Activated naive CD4-positive, alpha-beta T cell treated with anti-CD3 and anti-CD28 coated beads, Interleukin-2, amount 10 ng/mL, durations not matched to agents 7 days and 5 days (primary cell): ENCODE data around the gene TAB2.

Experiments
- CTCF ChIA-PET: fragments of 350-600 bp; sonication (Branson Sonifier 250); formaldehyde crosslinking; loops from one replicate; lab custom pipeline; 2021; ENCODE audit warnings: antibody characterized with exemption; lab: Charles Lee
- DNase-seq: peaks from one replicate; pipeline ENCODE4 v3.0.0-alpha.2; 2020
- H3K27ac Mint-ChIP-seq: one replicate; pipeline ENCODE4 v1.8.0; 2021; ENCODE audit warnings: mild to moderate bottlenecking, moderate library complexity, mixed read lengths
- H3K27me3 Mint-ChIP-seq: one replicate; pipeline ENCODE4 v1.8.0; 2021; ENCODE audit warnings: mild to moderate bottlenecking, mixed read lengths
- H3K36me3 Mint-ChIP-seq: one replicate; pipeline ENCODE4 v1.8.0; 2021; ENCODE audit warnings: mixed read lengths
- H3K4me1 Mint-ChIP-seq: one replicate; pipeline ENCODE4 v1.8.0; 2021; ENCODE audit warnings: mixed read lengths
- H3K4me3 Mint-ChIP-seq: one replicate; pipeline ENCODE4 v1.8.0; 2021; ENCODE audit warnings: mild to moderate bottlenecking, moderate library complexity, mixed read lengths
- H3K9me3 Mint-ChIP-seq: one replicate; pipeline ENCODE4 v1.8.0; 2021; ENCODE audit warnings: mixed read lengths

TAB2 gene

GRCh38 chr6:149373511-149373910 lies 56.0 kb downstream of the TAB2 start:
- no peak for DNase-seq
- CTCF ChIA-PET: no interaction called here
- no peaks in the 10 kb centered on the region for H3K9me3 Mint-ChIP-seq
- peaks cover 60% of the 10 kb centered on the region for H3K36me3 Mint-ChIP-seq
- H3K4me3 Mint-ChIP-seq: no peak overlapping the region
- H3K27ac Mint-ChIP-seq: peak overlapping the region; percentile 31
- peaks cover 55% of the 10 kb centered on the region for H3K4me1 Mint-ChIP-seq
- no peaks in the 10 kb centered on the region for H3K27me3 Mint-ChIP-seq

GRCh38 chr6:149379977-149380376 lies 62.5 kb downstream of the TAB2 start:
- Mint-ChIP-seq H3K27me3 (no peaks in the 10 kb centered on the region), H3K4me3 (no peak overlapping the region), H3K36me3 (peaks cover 80% of the 10 kb centered on the region), H3K27ac (no peak overlapping the region), H3K9me3 (peaks cover 2% of the 10 kb centered on the region), H3K4me1 (peaks cover 61% of the 10 kb centered on the region)
- no peak for DNase-seq
- CTCF ChIA-PET: no interaction called here

- H3K36me3 Mint-ChIP-seq: peaks cover 79% of the 10 kb centered on the region
- no peak overlapping the region for H3K4me3 Mint-ChIP-seq
- no peaks in the 10 kb centered on the region for H3K27me3 Mint-ChIP-seq
- no peak overlapping the region for H3K27ac Mint-ChIP-seq
- DNase-seq: no peak
- CTCF ChIA-PET: no interaction called here
- peaks cover 61% of the 10 kb centered on the region for H3K4me1 Mint-ChIP-seq
- H3K9me3 Mint-ChIP-seq: peaks cover 2% of the 10 kb centered on the region
These were observed 63.0 kb downstream of the TAB2 start for GRCh38 chr6:149380523-149380922.

- Mint-ChIP-seq H3K9me3 (peaks cover 18% of the 10 kb centered on the region), H3K27ac (peak overlapping the region; percentile 24), H3K36me3 (peaks cover 88% of the 10 kb centered on the region), H3K4me1 (peaks cover 70% of the 10 kb centered on the region), H3K27me3 (no peaks in the 10 kb centered on the region), H3K4me3 (no peak overlapping the region)
- CTCF ChIA-PET: interaction anchor here (1.7 to 2.3 kb wide), 2 partner anchors 49 to 193 kb away, joined by 3 to 8 read pairs; no protein-coding TSS in a partner anchor
- no peak for DNase-seq
These were observed 65.9 kb downstream of the TAB2 start for GRCh38 chr6:149383371-149383770.

GRCh38 chr6:149384464-149384863 lies 67.0 kb downstream of the TAB2 start:
- H3K27me3 Mint-ChIP-seq: no peaks in the 10 kb centered on the region
- peaks cover 84% of the 10 kb centered on the region for H3K36me3 Mint-ChIP-seq
- peaks cover 60% of the 10 kb centered on the region for H3K4me1 Mint-ChIP-seq
- CTCF ChIA-PET: interaction anchor here (1.4 kb wide), 1 partner anchor 356 kb away, joined by 3 read pairs; no protein-coding TSS in a partner anchor
- peak overlapping the region; percentile 77 for H3K27ac Mint-ChIP-seq
- no peak overlapping the region for H3K4me3 Mint-ChIP-seq
- DNase-seq: no peak
- peaks cover 18% of the 10 kb centered on the region for H3K9me3 Mint-ChIP-seq

GRCh38 chr6:149385998-149386646 lies 68.6 kb downstream of the TAB2 start:
- CTCF ChIA-PET: no interaction called here
- Mint-ChIP-seq H3K27ac (no peak overlapping the region), H3K27me3 (no peaks in the 10 kb centered on the region), H3K4me3 (no peak overlapping the region), H3K4me1 (peaks cover 68% of the 10 kb centered on the region), H3K9me3 (peaks cover 18% of the 10 kb centered on the region), H3K36me3 (peaks cover 85% of the 10 kb centered on the region)
- DNase-seq: no peak

GRCh38 chr6:149387779-149388512 lies 70.4 kb downstream of the TAB2 start:
- H3K36me3 Mint-ChIP-seq: peaks cover 83% of the 10 kb centered on the region

GRCh38 chr6:149389509-149390297 lies 72.2 kb downstream of the TAB2 start:
- Mint-ChIP-seq H3K9me3 (peaks cover 16% of the 10 kb centered on the region), H3K4me3 (no peak overlapping the region), H3K36me3 (peaks cover 78% of the 10 kb centered on the region), H3K4me1 (peaks cover 73% of the 10 kb centered on the region), H3K27me3 (no peaks in the 10 kb centered on the region), H3K27ac (no peak overlapping the region)
- no peak for DNase-seq
- CTCF ChIA-PET: no interaction called here

More at GRCh38 chr6:149387779-149388512, 70.4 kb downstream of the TAB2 start:
- H3K9me3 Mint-ChIP-seq: peaks cover 18% of the 10 kb centered on the region
- no peak for DNase-seq
- CTCF ChIA-PET: no interaction called here
- H3K4me1 Mint-ChIP-seq: peaks cover 71% of the 10 kb centered on the region
- no peaks in the 10 kb centered on the region for H3K27me3 Mint-ChIP-seq
- H3K27ac Mint-ChIP-seq: no peak overlapping the region
- H3K4me3 Mint-ChIP-seq: no peak overlapping the region

- no peak for DNase-seq
- H3K9me3 Mint-ChIP-seq: peaks cover 4% of the 10 kb centered on the region
- no peaks in the 10 kb centered on the region for H3K27me3 Mint-ChIP-seq
- peaks cover 71% of the 10 kb centered on the region for H3K4me1 Mint-ChIP-seq
- no peak overlapping the region for H3K27ac Mint-ChIP-seq
- peaks cover 81% of the 10 kb centered on the region for H3K36me3 Mint-ChIP-seq
- CTCF ChIA-PET: interaction anchor here (1.3 kb wide), 1 partner anchor 316 kb away, joined by 3 read pairs; no protein-coding TSS in a partner anchor
- H3K4me3 Mint-ChIP-seq: no peak overlapping the region
These were observed 74.6 kb downstream of the TAB2 start for GRCh38 chr6:149392093-149392492.

GRCh38 chr6:149392535-149392934 lies 75.0 kb downstream of the TAB2 start:
- H3K4me1 Mint-ChIP-seq: peaks cover 72% of the 10 kb centered on the region
- peaks cover 81% of the 10 kb centered on the region for H3K36me3 Mint-ChIP-seq
- peak overlapping the region; percentile 47 for H3K27ac Mint-ChIP-seq
- no peak overlapping the region for H3K4me3 Mint-ChIP-seq
- DNase-seq: no peak
- CTCF ChIA-PET: interaction anchor here (1.2 to 1.3 kb wide), 2 partner anchors 18 to 316 kb away, joined by 3 read pairs; no protein-coding TSS in a partner anchor
- no peaks in the 10 kb centered on the region for H3K27me3 Mint-ChIP-seq
- peaks cover 2% of the 10 kb centered on the region for H3K9me3 Mint-ChIP-seq

- Mint-ChIP-seq H3K36me3 (peaks cover 79% of the 10 kb centered on the region), H3K27ac (peak overlapping the region; percentile 47), H3K9me3 (no peaks in the 10 kb centered on the region), H3K4me1 (peaks cover 70% of the 10 kb centered on the region), H3K4me3 (no peak overlapping the region), H3K27me3 (no peaks in the 10 kb centered on the region)
- no peak for DNase-seq
- CTCF ChIA-PET: interaction anchor here (1.2 to 1.3 kb wide), 2 partner anchors 18 to 317 kb away, joined by 3 read pairs; no protein-coding TSS in a partner anchor
These were observed 75.6 kb downstream of the TAB2 start for GRCh38 chr6:149393002-149393679.

- CTCF ChIA-PET: interaction anchor here (1.2 kb wide), 1 partner anchor 16 kb away, joined by 3 read pairs; no protein-coding TSS in a partner anchor
- H3K27ac Mint-ChIP-seq: peak overlapping the region; percentile 72
- peaks cover 65% of the 10 kb centered on the region for H3K4me1 Mint-ChIP-seq
- peaks cover 75% of the 10 kb centered on the region for H3K36me3 Mint-ChIP-seq
- no peak for DNase-seq
- H3K9me3 Mint-ChIP-seq: no peaks in the 10 kb centered on the region
- H3K4me3 Mint-ChIP-seq: no peak overlapping the region
- H3K27me3 Mint-ChIP-seq: no peaks in the 10 kb centered on the region
These were observed 77.7 kb downstream of the TAB2 start for GRCh38 chr6:149395185-149395584.

GRCh38 chr6:149397384-149397783 lies 79.9 kb downstream of the TAB2 start:
- Mint-ChIP-seq H3K36me3 (peaks cover 76% of the 10 kb centered on the region), H3K4me3 (no peak overlapping the region), H3K4me1 (peaks cover 56% of the 10 kb centered on the region), H3K27me3 (no peaks in the 10 kb centered on the region), H3K27ac (no peak overlapping the region), H3K9me3 (no peaks in the 10 kb centered on the region)
- CTCF ChIA-PET: interaction anchor here (0.6 to 1.0 kb wide), 2 partner anchors 34 to 73 kb away, joined by 3 to 4 read pairs; no protein-coding TSS in a partner anchor
- no peak for DNase-seq
